ENCODE results near the gene PIAS4.

The PIAS4 gene

DNA sequence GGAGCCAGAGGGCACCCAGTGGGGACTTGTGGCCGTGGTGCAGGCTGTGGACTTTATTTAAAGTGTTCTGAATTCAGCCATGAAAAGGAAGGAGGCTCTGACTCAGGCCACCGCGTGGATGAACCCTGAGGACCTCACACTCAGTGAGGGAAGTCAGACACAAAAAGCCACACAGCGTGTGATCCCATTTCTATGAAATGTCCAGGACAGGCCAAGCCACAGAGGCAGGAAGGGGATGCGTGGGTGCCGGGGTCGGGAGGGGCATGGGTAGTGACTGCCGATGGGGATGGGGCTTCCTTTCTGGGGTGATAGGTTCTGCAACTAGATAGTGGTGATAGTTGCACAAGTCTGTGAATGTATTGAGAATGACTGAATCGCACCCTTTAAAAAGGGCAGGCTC, 67.8 kb downstream of the PIAS4 start:
- DNase-seq (ENCODE audit: low read depth, low spot score) = no peak

DNA sequence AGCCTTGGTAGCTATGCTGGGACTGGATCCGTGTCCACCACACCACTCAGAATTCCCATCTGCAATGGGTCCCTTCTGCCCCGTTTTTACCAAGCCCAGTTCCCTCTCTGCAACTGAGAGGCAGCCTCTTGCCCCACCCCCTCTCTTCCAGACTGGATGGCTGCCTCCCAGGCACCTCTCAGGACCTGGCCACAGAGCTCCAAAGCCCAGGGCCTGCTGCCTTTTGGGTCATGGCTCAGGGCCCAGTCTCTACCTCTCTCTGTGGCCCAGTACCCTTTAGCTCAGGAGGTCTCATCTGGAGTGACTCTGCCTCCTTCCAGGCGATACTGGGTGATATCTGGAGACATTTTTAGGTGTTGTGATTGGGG, 69.5 kb downstream of the PIAS4 start:
- DNase-seq (ENCODE audit: low read depth, low spot score) = no peak

DNA sequence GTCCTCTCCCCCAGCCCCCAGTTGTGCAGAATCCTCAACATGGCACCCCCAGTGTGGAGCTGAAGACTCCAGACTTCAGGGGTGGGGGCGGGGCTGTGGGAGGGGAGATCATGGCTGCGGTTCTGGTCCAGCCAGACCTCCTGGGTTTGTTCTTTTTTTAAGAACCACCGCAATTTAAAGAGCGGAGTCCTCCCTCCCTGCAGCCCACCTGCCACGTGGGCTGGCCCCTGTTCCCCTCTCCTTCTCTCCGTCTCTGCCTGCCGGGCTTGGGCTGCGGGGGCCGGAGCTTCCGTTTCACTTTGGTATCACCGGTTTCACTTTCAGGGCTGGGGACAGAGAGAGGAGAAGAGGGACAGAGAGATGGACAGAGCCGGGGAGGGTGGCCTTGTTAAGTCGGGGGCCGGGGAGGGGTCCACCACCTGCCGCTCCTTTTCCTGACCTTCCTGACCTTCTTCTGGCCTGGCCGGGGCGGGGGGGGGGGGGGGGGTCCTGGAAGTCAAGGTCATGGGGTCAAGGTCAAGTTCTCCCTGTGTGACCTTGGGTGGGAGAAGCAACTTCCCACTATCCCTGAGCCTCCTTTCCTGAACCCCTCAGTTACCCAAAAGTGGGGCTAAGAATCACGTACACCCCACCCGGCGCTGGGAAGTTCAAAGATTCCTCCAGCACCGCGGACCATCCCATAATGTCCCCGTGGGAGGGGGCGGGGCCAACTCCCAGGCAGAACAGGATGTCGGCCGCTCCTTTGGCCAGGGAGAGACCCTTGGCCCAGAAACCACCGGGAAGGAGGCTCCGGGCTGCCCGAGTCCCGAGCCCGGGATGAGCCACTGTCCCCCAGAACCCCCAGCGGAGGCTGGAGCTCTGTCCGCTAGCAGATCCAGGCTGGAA, 70.5 kb downstream of the PIAS4 start:
- peak; percentile 49 for DNase-seq (ENCODE audit: low read depth, low spot score)

DNA sequence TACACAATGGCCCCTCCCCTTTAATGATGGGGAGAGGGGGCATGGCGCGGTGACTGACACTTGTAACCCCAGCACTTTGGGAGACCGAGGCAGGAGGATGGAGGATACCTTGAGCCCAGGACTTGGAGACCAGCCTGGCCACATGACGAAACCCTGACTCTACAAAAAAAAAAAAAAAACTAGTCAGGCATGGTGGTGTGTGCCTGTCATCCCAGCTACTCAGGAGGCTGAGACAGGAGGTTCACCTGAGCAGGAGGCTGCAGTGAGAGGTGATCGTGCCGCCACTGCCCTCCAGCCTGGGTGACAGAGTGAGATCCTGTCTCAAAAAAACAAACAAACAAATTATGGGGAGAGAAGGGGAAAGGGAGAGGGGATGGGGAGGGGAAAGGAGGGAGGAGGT, 72.9 kb downstream of the PIAS4 start:
- DNase-seq (ENCODE audit: low read depth, low spot score) = no peak

DNA sequence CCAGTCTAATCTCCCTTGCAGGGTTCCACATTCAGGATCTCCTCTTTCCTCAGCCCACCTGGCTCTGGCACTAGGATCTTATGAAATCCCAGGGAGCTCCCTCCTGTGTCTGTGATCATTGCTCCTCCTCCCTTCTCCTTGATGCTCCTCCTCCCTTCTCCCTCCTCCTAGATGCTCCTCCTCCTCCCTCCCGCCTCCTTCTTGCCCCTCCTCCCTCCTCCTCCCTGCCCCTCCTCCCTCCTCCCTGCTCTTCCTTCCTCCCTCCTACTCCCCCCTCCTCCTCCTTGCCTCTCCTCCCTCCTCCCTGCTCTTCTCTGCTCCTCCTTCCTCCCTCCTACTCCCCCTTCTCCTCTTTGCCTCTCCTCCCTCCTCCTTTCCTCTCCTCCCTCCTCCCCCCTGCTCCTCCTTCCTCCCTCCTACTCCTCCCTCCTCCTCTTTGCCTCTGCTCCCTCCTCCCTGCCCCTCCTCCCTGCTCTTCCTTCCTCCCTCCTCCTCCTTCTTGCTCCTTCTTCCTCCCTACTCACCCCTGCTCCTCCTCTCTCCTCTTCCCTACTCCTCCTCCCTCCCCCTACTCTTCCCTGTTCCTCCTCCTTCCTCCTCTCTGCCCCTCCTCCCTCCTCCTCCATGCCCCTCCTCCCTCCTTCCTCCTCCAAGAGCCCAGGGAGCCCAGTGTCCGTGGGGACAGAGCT, 74.0 kb downstream of the PIAS4 start:
- no peak for DNase-seq (ENCODE audit: low read depth, low spot score)

DNA sequence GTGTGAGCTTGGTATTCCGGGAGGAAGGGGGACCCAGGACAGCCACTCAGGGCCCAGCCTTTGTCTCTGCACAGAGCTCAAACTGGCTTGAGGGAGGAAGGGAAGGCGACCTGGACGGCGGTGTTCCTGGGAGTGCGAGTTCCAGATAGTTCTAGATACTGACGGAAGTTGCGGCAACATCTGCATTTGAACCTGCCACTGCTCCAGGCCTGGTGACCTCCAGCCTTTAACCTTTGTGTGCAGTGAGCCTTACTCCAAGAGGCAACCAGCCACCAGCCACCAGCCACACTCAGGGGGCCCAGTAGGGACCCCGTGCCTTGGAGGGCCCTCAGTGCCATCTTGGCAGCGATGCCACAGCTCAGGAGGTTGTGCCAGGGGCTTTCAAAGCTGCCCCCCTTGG, 74.6 kb downstream of the PIAS4 start:
- no peak for DNase-seq (ENCODE audit: low read depth, low spot score)

DNA sequence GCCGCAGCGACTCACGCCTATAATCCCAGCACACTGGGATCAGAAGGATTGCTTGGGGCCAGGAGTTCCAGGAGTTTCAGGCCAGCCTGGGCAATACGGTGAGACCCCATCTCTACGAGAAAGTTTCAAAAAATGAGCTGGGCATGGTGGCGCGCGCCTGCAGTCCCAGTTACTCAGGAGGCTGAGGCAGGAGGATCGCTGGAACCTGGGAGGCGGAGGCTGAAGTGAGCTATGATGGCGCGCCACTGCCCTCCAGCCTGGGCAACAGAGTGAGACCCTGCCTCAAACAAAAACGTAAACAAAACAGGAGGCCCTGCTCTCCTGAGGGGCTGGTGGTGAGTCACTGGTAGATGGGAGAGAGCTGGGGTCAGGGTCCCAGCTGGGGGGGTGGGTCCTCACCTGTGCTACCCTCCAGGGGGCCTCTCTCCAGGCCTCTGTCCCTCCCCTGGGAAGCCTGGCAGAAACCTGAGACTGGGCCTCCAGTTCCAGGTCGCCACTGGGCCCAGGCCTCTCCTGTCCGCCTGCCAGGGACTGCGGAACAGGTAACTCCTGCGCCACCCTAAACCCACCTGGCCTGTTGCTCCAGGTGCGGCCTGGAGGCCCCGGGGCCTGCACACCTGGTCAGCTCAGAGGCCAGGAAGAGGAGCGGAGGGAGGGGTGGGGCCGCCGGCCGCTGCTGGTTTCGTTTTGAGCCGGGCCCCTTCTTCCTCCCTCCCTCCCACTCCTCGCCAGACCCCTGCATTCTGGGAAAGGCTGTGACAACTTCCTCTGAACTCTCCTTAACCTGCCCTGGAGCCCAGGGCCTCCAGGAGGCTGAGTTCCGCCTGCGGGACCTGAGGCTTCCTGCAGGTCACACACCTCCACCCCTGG, 76.4 kb downstream of the PIAS4 start:
- DNase-seq (ENCODE audit: low read depth, low spot score) = no peak

DNA sequence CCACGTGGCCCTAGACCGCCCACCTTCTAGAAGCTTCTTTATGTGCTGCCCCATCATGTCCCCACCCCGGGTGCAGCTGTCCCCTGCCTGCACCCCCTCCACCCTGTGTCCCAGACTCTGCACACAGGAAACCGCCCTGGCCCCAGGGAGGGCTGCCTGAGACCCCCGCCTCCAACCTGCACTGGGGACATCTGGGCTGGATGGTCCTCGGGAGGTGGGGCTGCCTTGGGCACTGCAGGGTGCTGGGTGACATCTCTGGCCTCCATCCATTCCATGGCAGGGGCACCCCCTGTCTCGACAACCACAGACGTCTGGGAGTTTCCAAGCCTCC, 77.0 kb downstream of the PIAS4 start:
- no peak for DNase-seq (ENCODE audit: low read depth, low spot score)

DNA sequence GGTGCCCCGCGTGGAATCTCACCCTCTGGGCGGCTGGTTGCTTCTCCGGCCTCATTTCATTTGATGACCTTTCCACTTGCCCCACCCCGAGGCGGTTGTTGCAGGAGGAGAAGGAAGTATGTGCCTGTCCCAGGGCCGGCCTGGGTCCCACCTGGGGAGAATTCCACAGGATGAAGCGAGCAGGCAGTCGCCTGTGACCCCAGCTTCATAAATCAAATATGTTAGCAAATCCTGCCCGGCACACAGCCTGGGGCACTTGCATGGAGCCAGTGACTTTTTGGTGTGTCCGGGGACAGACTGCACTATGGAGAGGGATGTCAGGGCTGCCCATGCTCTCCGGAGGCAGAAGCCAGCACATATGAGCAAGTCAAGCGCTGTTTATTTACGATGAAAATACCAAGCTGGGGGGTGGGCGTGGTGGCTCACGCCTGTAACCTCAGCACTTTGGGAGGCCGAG, 78.9 kb downstream of the PIAS4 start:
- DNase-seq (ENCODE audit: low read depth, low spot score) = no peak

DNA sequence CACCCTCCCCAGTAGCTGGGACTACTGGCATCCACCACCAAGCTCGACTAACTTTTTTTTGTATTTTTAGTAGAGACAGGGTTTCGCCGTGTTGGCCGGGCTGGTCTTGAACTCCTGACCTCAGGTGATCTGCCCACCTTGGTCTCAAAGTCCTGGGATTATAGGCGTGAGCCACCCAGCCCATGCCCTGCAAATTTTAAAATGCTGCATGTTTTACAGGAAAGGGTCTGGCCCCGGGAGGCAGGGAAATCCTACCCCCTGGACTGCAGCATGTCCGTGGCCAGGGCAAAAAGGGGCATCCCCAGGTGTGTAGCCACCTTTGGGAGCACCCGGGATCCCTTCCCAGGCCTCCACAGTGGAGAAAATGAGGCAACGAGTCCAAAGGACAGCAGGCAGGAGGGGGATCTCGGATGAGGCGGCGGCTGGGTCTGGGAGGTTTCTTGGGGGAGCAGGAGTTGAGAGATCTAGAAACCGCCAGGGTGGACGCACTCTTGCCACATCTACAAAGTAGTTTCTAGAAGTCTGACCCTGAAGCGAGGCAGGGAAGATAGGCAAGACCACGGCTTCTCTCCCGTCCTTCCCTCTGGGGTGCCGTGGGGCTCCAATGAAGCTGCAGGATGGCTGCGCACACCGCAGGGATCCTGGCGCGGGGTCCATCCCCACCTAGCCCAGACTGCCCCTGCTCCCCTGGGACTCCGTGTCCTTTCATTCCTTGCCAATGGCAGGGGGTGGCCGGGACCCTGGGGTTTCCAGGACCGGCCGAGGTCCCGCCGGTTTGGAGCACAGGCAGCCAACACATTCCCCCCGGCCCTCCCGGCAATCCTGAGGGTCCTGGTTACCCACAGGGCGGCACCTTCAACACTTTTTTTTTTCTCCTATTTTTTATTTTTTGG, 80.5 kb downstream of the PIAS4 start:
- DNase-seq (ENCODE audit: low read depth, low spot score) = no peak

DNA sequence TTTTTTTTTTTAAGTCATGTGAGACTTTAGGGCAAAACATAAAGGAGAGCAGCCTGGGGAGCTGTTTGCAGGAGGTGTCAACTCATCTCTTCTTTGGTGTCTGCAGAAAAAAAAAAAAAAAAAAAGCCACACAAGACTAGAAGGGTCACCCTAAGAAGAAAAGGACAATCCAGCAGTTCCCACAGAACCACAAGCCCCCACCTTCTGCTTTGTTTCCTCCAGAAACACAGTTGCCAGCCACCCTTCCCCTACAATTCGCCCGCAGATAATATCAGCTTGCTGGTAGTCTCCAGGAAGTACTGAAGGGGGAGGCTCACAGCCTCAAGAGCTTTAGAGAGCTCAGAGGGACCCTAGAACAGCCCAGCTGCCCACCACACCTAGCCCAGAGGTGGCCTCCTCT, 81.4 kb downstream of the PIAS4 start:
- DNase-seq (ENCODE audit: low read depth, low spot score) = no peak
